OCI-LY7 (cell line): ENCODE results near the gene RANBP17. TPM values are rescaled to one million over a fixed set of nuclear protein-coding genes. Genes with fewer than 3 reads are reported as not detected.

Source experiments
- BruUV-seq: library from RNA; stranded (reverse); fragments of 400-500 nt; replicated peaks from 2 replicates; lab custom pipeline; 2021; lab: Mats Ljungman, UMichigan
- CTCF ChIA-PET: fragments of 300-600 bp; sonication (Branson Sonifier 250); formaldehyde crosslinking; loops from one replicate; lab custom pipeline; 2022; ENCODE audit warnings: antibody characterized with exemption; ENCODE audit not compliant: unreplicated experiment; lab: Charles Lee
- POLR2A ChIA-PET: fragments of 300-600 bp; sonication (Branson Sonifier 250); formaldehyde crosslinking; loops from one replicate; lab custom pipeline; 2022; ENCODE audit warnings: antibody characterized with exemption; lab: Charles Lee
- DNase-seq: peaks from one replicate; pipeline ENCODE4 v3.0.0-alpha.2; 2015; ENCODE audit warnings: low spot score
- H2AFZ ChIP-seq: fragments of 200-600 bp; sonication (generic), shearing (Covaris generic); 2 replicates; pipeline ENCODE4 v1.6.1; 2014; ENCODE audit warnings: mild to moderate bottlenecking, antibody characterized with exemption, low read length, moderate library complexity
- H3K27ac ChIP-seq: fragments of 200-600 bp; sonication (generic); 2 replicates; pipeline ENCODE4 v1.5.1; 2014; ENCODE audit warnings: mixed run types, low read depth, mild to moderate bottlenecking, moderate library complexity, low read length, inconsistent platforms; ENCODE audit not compliant: poor library complexity, severe bottlenecking
- H3K36me3 ChIP-seq: fragments of 200-600 bp; sonication (generic); 2 replicates; pipeline ENCODE4 v1.6.1; 2014; ENCODE audit warnings: mild to moderate bottlenecking, antibody characterized with exemption, low read length, moderate library complexity, mixed read lengths; ENCODE audit not compliant: insufficient read depth
- H3K4me1 ChIP-seq: fragments of 200-600 bp; sonication (generic); 2 replicates; pipeline ENCODE4 v1.5.1; 2014; ENCODE audit warnings: mild to moderate bottlenecking, low read length; ENCODE audit not compliant: insufficient read depth, poor library complexity, severe bottlenecking
- H3K4me2 ChIP-seq: fragments of 200-600 bp; sonication (generic); 2 replicates; pipeline ENCODE4 v1.6.1; 2014; ENCODE audit warnings: mild to moderate bottlenecking, low read length
- H3K4me3 ChIP-seq: fragments of 200-600 bp; sonication (generic); 2 replicates; pipeline ENCODE4 v1.5.1; 2014; ENCODE audit warnings: mild to moderate bottlenecking, low read depth, low read length; ENCODE audit not compliant: poor library complexity, severe bottlenecking
- H3K79me2 ChIP-seq: fragments of 200-600 bp; sonication (generic); 2 replicates; pipeline ENCODE4 v1.6.1; 2016; ENCODE audit warnings: low read depth, mild to moderate bottlenecking, low read length, moderate library complexity, mixed read lengths; ENCODE audit not compliant: insufficient read depth
- H3K9me2 ChIP-seq: fragments of 200-600 bp; sonication (generic); 2 replicates; pipeline ENCODE4 v1.6.1; 2016; ENCODE audit warnings: mild to moderate bottlenecking, low read length, mixed read lengths; ENCODE audit not compliant: insufficient read depth
- H3K9me3 ChIP-seq: fragments of 200-600 bp; sonication (generic); 2 replicates; pipeline ENCODE4 v1.6.1; 2014; ENCODE audit warnings: mild to moderate bottlenecking, mixed run types, low read length, mixed read lengths
- H4K20me1 ChIP-seq: fragments of 200-600 bp; sonication (generic); 2 replicates; pipeline ENCODE4 v1.6.1; 2014; ENCODE audit warnings: mild to moderate bottlenecking, antibody characterized with exemption, low read length, moderate library complexity, mixed read lengths; ENCODE audit not compliant: insufficient read depth
- CTCF ChIP-seq: fragments of 200-600 bp; sonication (generic); conservative IDR thresholded peaks from 2 replicates; pipeline ENCODE4 v1.5.1; 2014; ENCODE audit warnings: mild to moderate bottlenecking, antibody characterized with exemption, low read length, moderate library complexity, mixed read lengths
- EZH2phosphoT487 ChIP-seq: fragments of 200-600 bp; sonication (generic); IDR thresholded peaks from 2 replicates; pipeline ENCODE4 v1.6.1; 2018; ENCODE audit warnings: low read depth, borderline replicate concordance, mild to moderate bottlenecking, mixed run types, antibody characterized with exemption, low read length, moderate library complexity, mixed read lengths
- intact Hi-C: fragments of 100-400 bp; cut with micrococcal nuclease; formaldehyde crosslinking; loops from one replicate; pipeline ENCODE4 v1.10.0; 2022; ENCODE audit not compliant: unreplicated experiment
- total RNA-seq, 2 experiments: library from RNA; depleted of rRNA in 1 of 2; stranded (reverse); fragments of >200 nt in 1 of 2; shearing (Covaris generic) in 1 of 2; gene quantifications; 2 replicates each; pipeline ENCODE4 v1.2.3, GENCODE V29; 2014 to 2022

The RANBP17 gene
- total RNA-seq, 2 experiments from 2014 or later = not detected

- Histone ChIP-seq H3K79me2 (no peaks in the 10 kb centered on the region), H3K9me3 (no peaks in the 10 kb centered on the region), H3K4me3 (no peak overlapping the region), H3K4me1 (no peaks in the 10 kb centered on the region), H3K9me2 (no peaks in the 10 kb centered on the region), H2AFZ (no peak overlapping the region), H4K20me1 (no peaks in the 10 kb centered on the region), H3K4me2 (no peak overlapping the region), H3K36me3 (no peaks in the 10 kb centered on the region), H3K27ac (no peak overlapping the region)
- POLR2A ChIA-PET = no interaction called here
- CTCF ChIA-PET = no interaction called here
- DNase-seq = no peak
- BruUV-seq = no TSS peak
- TF ChIP-seq EZH2phosphoT487 = no peak
- intact Hi-C loops = no loop called here
Measured at GRCh38 chr5:170846416-170846815, 15.4 kb upstream of the RANBP17 start.

GRCh38 chr5:170846846-170847245, 15.0 kb upstream of the RANBP17 start:
- TF ChIP-seq CTCF (no peak), EZH2phosphoT487 (no peak)
- Histone ChIP-seq H3K4me3 (no peak overlapping the region), H2AFZ (no peak overlapping the region), H3K36me3 (no peaks in the 10 kb centered on the region), H3K4me1 (no peaks in the 10 kb centered on the region), H4K20me1 (no peaks in the 10 kb centered on the region), H3K79me2 (no peaks in the 10 kb centered on the region), H3K9me2 (no peaks in the 10 kb centered on the region), H3K27ac (no peak overlapping the region), H3K9me3 (no peaks in the 10 kb centered on the region), H3K4me2 (no peak overlapping the region)
- CTCF ChIA-PET = no interaction called here
- no peak for DNase-seq
- BruUV-seq = no TSS peak
- intact Hi-C loops = no loop called here
- POLR2A ChIA-PET = no interaction called here

GRCh38 chr5:170848033-170848432, 13.8 kb upstream of the RANBP17 start:
- Histone ChIP-seq H4K20me1 (no peaks in the 10 kb centered on the region), H2AFZ (no peak overlapping the region), H3K79me2 (no peaks in the 10 kb centered on the region), H3K4me1 (no peaks in the 10 kb centered on the region), H3K9me2 (no peaks in the 10 kb centered on the region), H3K36me3 (no peaks in the 10 kb centered on the region), H3K4me2 (no peak overlapping the region), H3K4me3 (no peak overlapping the region), H3K9me3 (no peaks in the 10 kb centered on the region), H3K27ac (no peak overlapping the region)
- ChIA-PET CTCF (no interaction called here), POLR2A (no interaction called here)
- BruUV-seq = no TSS peak
- intact Hi-C loops = no loop called here
- DNase-seq = no peak
- TF ChIP-seq CTCF (no peak), EZH2phosphoT487 (no peak)
